Stimulated activated CD8-positive, alpha-beta memory T cell treated with anti-CD3 and anti-CD28 coated beads, Interleukin-4, amount 100 ng/mL, for 48 hours (primary cell): ENCODE results near the gene OGFOD3.
"Not testable (repeated sequence)": the region's sequence is repeated elsewhere in the genome, so short reads cannot be mapped to it uniquely, and the experiment has no call there.

Experiments
- DNase-seq: peaks from one replicate; pipeline ENCODE4 v3.0.0-alpha.2; 2020

Gene OGFOD3

DNA sequence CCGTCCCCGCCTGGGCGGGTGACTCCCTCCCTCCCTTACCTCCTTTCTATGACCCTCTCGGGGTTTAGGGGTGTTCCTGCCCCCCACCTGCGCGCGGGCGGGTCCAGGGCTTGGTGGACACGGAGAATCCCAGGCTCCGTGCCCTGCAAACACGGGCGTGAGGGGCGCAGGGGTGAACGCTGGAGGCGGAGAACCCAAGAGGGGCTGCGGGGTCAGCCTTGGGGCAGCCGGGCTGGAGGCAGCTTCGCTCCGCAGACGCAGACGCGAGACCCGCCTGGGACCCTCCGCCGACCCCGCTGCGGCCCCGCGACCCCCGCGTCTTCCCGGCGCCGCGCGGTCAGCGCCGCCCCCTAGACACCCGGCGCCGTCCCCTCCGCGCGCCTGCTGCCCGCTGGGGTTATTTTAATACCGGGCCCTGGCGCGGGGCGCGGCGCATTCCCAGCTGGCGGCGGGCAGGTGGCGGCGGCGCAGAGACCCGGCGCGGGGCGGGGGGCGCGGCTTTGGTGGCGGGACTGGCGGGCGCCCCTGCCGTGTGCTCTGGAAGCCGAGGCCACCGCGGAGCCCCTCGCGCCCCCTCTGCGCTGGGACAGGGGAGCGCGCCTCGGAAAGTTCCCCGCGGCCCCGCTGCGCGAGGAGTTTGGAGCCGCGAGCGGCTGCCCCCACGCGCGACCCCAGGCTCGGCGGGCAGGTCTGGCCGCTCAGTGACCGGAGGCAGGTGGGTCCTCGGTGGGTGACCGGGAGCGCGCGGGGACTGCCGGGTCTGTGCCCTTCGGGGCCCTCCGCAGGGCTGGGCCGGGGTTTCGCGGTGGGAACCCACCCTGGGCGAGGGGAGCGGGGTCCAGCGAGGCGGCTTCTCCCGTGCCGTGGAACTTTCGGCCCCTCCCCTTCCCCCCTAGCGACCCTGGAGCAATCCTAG is 46.8 kb downstream of the OGFOD3 start, which contains the start of gene UTS2R:
Gene UTS2R (plus strand): TSS at position 433 of the 916 bp plus-strand sequence. CDS start 2,560 bp downstream, outside the sequence.
- no peak for DNase-seq

DNA sequence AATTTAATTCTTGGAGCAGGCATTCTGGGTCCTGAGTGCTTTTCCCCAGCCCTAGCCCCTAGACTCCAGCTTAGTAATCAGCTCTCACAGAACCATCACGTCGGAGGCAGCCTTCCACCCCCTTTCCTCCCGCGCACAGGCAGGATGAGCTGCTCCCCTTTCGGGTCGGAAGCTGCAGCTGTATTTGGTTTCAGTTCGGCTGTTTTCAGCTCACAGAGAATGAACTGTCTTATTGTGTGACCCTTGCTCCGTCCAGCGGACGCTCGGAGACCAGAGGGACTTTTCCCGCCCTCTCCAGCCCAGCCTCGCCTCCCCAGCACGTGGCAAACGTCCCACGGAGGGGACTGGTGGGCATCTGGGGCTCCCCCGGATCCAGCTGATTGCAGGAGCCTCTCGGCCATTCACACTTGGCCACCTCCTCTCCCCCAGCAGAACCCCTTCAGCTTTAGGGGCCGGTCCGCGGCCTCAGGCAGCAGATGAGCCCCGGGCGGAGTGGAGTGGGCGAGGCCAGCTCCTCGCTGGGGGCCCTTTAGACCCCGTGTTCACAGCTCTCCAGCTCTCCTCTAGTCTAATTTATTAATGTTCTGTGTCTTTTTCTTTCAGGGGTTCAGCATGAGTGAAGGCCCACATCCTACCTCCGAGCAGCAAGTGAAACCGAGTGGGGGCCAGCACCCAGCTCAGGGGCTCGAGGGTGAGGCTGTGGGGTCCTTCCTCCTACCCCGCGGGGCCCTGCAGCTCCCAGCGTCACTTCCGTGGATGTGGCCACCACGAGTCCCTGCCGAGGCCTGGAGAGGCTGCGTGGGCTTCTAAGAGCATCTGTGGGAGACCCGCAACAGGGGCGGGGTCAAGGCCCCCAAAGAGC is 47.7 kb downstream of the OGFOD3 start:
- peak; percentile 43 for DNase-seq

DNA sequence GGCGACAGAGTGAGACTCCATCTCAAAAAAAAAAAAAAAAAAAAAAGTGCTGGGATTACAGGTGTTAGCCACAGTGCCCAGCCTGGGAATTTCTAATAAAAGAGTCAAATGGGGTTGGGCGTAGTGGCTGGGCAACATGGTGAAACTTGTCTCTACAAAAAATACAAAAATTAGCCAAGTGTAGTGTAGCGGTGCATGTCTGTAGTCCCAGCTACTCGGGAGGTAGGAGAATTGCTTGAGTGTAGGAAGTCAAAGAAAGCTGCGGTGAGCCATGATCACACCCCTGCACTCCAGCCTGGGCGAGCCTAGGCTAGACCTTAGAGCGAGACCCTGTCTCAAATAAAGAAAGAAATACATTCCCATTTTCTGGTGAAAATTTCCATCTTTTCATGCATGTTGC is 49.2 kb downstream of the OGFOD3 start:
- no peak for DNase-seq

GRCh38 chr17:82367724-82368524 is 50.5 kb downstream of the OGFOD3 start:
- no peak for DNase-seq

DNA sequence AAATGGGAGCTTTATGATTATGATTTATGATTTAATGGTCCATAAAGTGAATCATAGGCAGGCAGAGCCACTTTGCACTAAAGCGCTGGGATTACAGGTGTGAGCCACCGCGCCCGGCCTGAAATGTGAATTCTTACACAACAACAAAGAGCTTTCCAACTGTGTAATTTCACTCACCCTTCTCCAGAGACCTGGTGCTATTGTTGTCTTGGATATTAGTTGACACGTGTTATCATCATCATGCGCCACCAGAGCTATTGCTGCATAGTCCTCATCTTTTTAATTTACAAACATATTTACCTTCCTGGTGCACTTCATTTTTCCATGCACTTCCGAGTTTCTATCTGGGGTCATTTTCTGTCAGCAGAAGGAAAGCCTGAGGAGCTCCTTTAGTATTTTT is 51.6 kb downstream of the OGFOD3 start:
- no peak for DNase-seq

DNA sequence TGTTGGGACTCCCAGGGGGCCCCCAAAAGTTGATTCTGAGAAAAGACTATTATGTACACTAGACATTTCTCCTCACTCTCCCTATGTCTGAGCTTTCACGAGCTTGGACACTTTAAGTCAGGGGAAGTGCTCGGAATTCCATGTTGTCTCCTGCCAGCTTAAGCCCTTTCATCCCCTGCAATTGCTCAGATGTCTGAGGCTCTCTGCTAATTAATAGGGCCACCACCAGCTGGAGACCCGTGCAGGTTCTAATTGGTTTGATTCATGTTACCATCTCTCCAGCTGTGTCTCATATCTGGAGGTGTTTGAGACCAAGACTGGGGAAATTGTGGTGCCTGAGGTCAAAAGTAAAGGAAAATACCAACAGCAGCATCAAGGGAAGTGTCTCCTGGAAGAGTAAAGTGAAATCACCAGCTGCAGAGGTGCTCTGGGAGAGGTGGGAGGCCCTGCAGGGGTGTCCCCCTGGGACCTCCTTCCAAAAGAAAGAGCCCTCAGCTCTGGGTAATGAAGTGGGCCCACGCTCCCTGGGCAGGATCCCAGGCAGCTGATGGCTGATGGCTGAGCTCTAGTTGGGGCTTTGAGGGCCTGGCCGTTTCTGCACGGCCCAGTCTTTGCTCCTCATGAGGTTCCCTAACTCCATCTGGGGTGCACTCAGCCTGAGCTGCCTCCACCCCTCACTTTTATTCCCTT is 52.6 kb downstream of the OGFOD3 start:
- no peak for DNase-seq

DNA sequence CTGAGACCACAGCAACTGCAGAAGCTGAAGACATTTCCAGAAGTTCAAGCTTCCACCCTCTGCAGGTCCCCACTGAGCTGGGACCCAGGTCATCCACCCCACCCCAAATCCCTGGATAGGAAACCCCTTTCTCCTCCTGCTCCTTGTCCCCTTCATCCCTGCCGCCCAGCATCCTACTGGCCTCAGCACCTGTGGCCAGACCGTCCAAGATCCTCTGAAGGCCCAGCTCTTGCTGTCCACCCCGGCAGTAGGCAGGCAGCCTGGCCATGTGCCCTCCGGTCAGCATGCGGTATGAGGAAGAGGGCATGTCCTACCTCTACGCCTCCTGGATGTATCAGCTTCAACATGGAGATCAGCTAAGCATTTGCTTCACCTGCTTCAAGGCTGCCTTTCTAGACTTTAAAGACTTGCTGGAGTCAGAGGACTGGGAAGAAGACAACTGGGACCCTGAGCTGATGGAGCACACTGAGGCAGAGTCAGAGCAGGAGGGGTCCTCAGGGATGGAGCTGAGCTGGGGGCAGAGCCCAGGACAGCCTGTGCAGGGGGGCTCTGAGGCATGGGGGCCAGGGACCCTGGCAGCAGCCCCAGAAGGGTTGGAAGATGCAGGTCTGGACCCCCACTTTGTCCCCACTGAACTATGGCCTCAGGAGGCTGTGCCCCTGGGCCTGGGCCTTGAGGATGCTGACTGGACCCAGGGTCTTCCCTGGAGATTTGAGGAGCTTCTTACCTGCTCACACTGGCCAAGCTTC is 56.3 kb downstream of the OGFOD3 start:
- DNase-seq: no peak

- DNase-seq: not testable (repeated sequence)
These were observed 58.8 kb downstream of the OGFOD3 start for GRCh38 chr17:82359451-82360074.

- no peak for DNase-seq
These were observed 59.7 kb downstream of the OGFOD3 start, which contains the start of gene TEX19 for GRCh38 chr17:82358465-82359350. TSS of gene TEX19 (plus strand) at chr17:82359247. CDS start at chr17:82362151, 2,904 bp downstream.

DNA sequence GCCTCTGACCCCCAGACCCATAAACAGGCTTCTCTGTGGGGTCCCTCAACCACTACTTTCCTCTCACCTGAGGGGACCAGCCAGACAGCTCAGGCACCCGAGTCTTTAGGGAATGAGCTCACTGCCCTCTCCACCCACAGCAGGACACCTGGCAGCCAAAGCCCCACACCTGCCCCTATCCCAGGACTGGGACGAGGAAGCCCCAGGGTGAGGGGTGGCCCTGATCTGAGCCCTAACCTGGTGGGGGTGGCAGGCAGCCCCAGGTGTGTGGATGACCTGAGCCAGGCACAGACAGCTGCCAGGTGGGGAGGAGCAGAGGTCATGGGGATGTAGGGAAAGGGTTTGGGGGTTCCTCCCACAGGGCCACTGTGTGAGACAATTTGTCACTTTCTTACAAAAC is 61.0 kb downstream of the OGFOD3 start:
- no peak for DNase-seq

DNA sequence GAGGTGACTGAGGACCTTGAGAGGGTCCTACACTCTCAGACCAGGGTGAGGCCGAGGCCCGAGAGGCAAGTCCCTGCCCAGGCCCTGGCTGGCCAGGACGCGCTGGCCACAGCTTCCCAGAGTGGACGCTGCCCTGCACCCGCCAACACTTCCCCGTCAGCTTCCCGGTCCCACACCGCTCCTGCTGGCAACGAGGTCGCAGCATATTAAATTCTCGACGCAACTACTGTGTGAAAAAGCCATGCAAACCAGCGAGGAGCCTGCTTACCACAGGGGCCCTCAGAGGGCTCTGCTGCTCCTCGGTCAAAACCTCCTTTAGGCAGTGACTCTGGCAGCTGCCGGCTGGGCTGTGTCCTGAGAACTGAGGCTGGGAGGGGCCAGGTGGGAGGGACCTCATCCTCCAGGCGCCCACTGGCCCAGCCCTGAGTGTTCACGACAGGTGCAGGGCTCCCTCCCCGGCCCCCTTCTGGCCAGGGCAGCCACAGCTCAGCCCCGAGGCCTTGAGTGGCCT is 61.5 kb downstream of the OGFOD3 start:
- DNase-seq: no peak

- DNase-seq: no peak
These were observed 62.5 kb downstream of the OGFOD3 start for GRCh38 chr17:82355770-82356427.

DNA sequence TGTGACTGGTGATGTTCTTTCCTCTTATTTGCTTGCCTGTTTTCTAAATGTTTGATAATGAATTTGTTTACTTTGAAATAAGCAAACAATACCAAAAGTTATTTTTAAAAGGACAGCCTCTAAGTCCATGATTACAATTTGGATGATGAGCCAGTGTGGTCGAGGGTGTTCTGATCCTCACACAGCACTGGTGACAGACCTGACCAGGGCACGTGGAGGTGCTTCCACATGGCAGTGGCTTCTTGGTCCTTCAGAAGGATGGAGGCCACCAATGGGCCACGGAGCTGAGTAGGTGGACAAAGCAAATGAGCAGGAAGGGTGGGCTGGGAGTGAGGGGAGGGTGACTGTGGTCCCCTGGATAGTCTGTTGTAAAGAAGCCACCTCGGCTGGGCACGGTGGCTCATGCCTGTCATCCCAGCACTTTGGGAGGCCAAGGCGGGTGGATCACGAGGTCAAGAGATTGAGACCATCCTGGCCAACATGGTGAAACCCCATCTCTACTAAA is 63.5 kb downstream of the OGFOD3 start:
- DNase-seq: no peak

- DNase-seq: no peak
These were observed 64.9 kb downstream of the OGFOD3 start for GRCh38 chr17:82353484-82353883.

GRCh38 chr17:82351713-82352488 is 66.5 kb downstream of the OGFOD3 start:
- DNase-seq: peak; percentile 90

- no peak for DNase-seq
These were observed 67.1 kb downstream of the OGFOD3 start for GRCh38 chr17:82351254-82351712.

- DNase-seq: peak; percentile 75
These were observed 68.0 kb downstream of the OGFOD3 start for GRCh38 chr17:82350182-82351030.
